IMR-90 (cell line): ENCODE results near the gene MARCHF2. TPM values are rescaled to one million over a fixed set of nuclear protein-coding genes. Genes with fewer than 3 reads are reported as not detected.

ENCODE experiments used
- ATAC-seq: fragments of 200-7000 bp; cut with Tn5 transposase; 2 replicates; pipeline ENCODE4 v1.9.1; 2020; ENCODE audit warnings: low read depth, mild to moderate bottlenecking, moderate library complexity
- BruUV-seq: library from RNA; stranded (reverse); fragments of 400-500 nt; replicated peaks from 2 replicates; lab custom pipeline; 2021; lab: Mats Ljungman, UMichigan
- CTCF ChIA-PET: fragments of 300-600 bp; formaldehyde crosslinking; extraction: SDS; loops from one replicate; lab custom pipeline; 2021; ENCODE audit warnings: antibody characterized with exemption; lab: Yijun Ruan, JAX
- POLR2A ChIA-PET: fragments of 300-600 bp; sonication (Branson Sonifier 250); formaldehyde crosslinking; loops from one replicate; lab custom pipeline; 2022; ENCODE audit warnings: antibody characterized with exemption; ENCODE audit not compliant: unreplicated experiment; lab: Charles Lee
- DNase-seq: peaks from one replicate; pipeline ENCODE4 v3.0.0; 2013
- H2AFZ ChIP-seq: replicated peaks from 2 replicates; pipeline ENCODE3; 2013; ENCODE audit warnings: low read length, mild to moderate bottlenecking; ENCODE audit not compliant: poor library complexity
- H2AK5ac ChIP-seq: 2 replicates; pipeline ENCODE4 v1.6.1; 2013; ENCODE audit warnings: low read depth, low read length, inconsistent platforms
- H2AK9ac ChIP-seq: replicated peaks from 2 replicates; pipeline ENCODE3; 2013; ENCODE audit warnings: mild to moderate bottlenecking, low read depth, low read length, moderate library complexity; ENCODE audit not compliant: poor library complexity
- H2BK120ac ChIP-seq: 2 replicates; pipeline ENCODE4 v1.6.1; 2013; ENCODE audit warnings: low read depth, low read length, inconsistent platforms
- H2BK15ac ChIP-seq: 3 replicates; pipeline ENCODE4 v1.6.1; 2013; ENCODE audit warnings: low read depth, low read length, inconsistent platforms
- H2BK20ac ChIP-seq: 2 replicates; pipeline ENCODE4 v1.6.1; 2013; ENCODE audit warnings: low read depth, mild to moderate bottlenecking, inconsistent platforms, low read length, moderate library complexity
- H2BK5ac ChIP-seq: 2 replicates; pipeline ENCODE4 v1.6.1; 2013; ENCODE audit warnings: mild to moderate bottlenecking, low read depth, low read length, inconsistent platforms; ENCODE audit not compliant: poor library complexity, severe bottlenecking
- H3K14ac ChIP-seq: replicated peaks from 2 replicates; pipeline ENCODE4 v1.6.1; 2013; ENCODE audit warnings: low read depth, low read length, inconsistent platforms
- H3K18ac ChIP-seq: 2 replicates; pipeline ENCODE4 v1.6.1; 2013; ENCODE audit warnings: low read depth, low read length, control low read depth
- H3K23ac ChIP-seq: 2 replicates; pipeline ENCODE4 v1.6.1; 2013; ENCODE audit warnings: low read depth, low read length, inconsistent platforms
- H3K27ac ChIP-seq: 2 replicates; pipeline ENCODE4 v1.5.1; 2013; ENCODE audit warnings: mild to moderate bottlenecking, control low read depth, low read length; ENCODE audit not compliant: insufficient read depth
- H3K27me3 ChIP-seq: 2 replicates; pipeline ENCODE4 v1.6.1; 2013; ENCODE audit warnings: low read length; ENCODE audit not compliant: control insufficient read depth, insufficient read depth
- H3K36me3 ChIP-seq: 2 replicates; pipeline ENCODE4 v1.6.1; 2013; ENCODE audit warnings: low read length, mixed read lengths; ENCODE audit not compliant: control insufficient read depth, insufficient read depth
- H3K4ac ChIP-seq: 2 replicates; pipeline ENCODE4 v1.6.1; 2013; ENCODE audit warnings: low read depth, low read length, inconsistent platforms
- H3K4me1 ChIP-seq: 2 replicates; pipeline ENCODE4 v1.6.1; 2013; ENCODE audit warnings: low read length, mixed read lengths; ENCODE audit not compliant: control insufficient read depth, insufficient read depth
- H3K4me2 ChIP-seq: 2 replicates; pipeline ENCODE4 v1.6.1; 2013; ENCODE audit warnings: low read depth, mild to moderate bottlenecking, control low read depth, low read length, moderate library complexity
- H3K4me3 ChIP-seq: 2 replicates; pipeline ENCODE4 v1.5.1; 2013; ENCODE audit warnings: low read depth, mild to moderate bottlenecking, control low read depth, low read length, moderate library complexity; ENCODE audit not compliant: insufficient read depth
- H3K56ac ChIP-seq: 2 replicates; pipeline ENCODE4 v1.6.1; 2013; ENCODE audit warnings: low read length, inconsistent platforms; ENCODE audit not compliant: insufficient read depth; ENCODE audit errors: extremely low read depth
- H3K79me1 ChIP-seq, 2 experiments: 2 replicates each; pipeline ENCODE4 v1.6.1; 2013; ENCODE audit warnings: low read length in 2 of 2, inconsistent platforms in 1 of 2, low read depth in 1 of 2
- H3K9ac ChIP-seq: 2 replicates; pipeline ENCODE4 v1.6.1; 2013; ENCODE audit warnings: low read depth, low read length, control low read depth
- H3K9me1 ChIP-seq: 2 replicates; pipeline ENCODE4 v1.6.1; 2013; ENCODE audit warnings: low read length, inconsistent platforms; ENCODE audit not compliant: insufficient read depth
- H3K9me3 ChIP-seq: 2 replicates; pipeline ENCODE4 v1.6.1; 2013; ENCODE audit warnings: low read length; ENCODE audit not compliant: control insufficient read depth, insufficient read depth
- H4K20me1 ChIP-seq: 2 replicates; pipeline ENCODE4 v1.6.1; 2013; ENCODE audit warnings: low read length, inconsistent platforms; ENCODE audit not compliant: insufficient read depth
- H4K5ac ChIP-seq: 2 replicates; pipeline ENCODE4 v1.6.1; 2013; ENCODE audit warnings: mild to moderate bottlenecking, low read depth, low read length, control low read depth
- H4K8ac ChIP-seq, 2 experiments: 2 replicates each; pipeline ENCODE4 v1.6.1; 2013; ENCODE audit warnings: low read depth in 2 of 2, low read length in 2 of 2, control low read depth in 1 of 2, inconsistent platforms in 1 of 2
- H4K91ac ChIP-seq: 2 replicates; pipeline ENCODE4 v1.6.1; 2013; ENCODE audit warnings: low read depth, low read length, inconsistent platforms; ENCODE audit not compliant: insufficient read depth
- BHLHE40 ChIP-seq: fragments of 150-350 bp; IDR thresholded peaks from 2 replicates; pipeline ENCODE4 v1.6.1; 2016; ENCODE audit warnings: mild to moderate bottlenecking, low read depth, low read length
- CEBPB ChIP-seq: IDR thresholded peaks from 2 replicates; pipeline ENCODE4 v1.6.1; 2012; ENCODE audit warnings: low read depth, low read length, improper control_type of control experiment
- ELK1 ChIP-seq: fragments of 150-350 bp; IDR thresholded peaks from 2 replicates; pipeline ENCODE4 v1.6.1; 2016; ENCODE audit warnings: low read depth, mild to moderate bottlenecking, low read length, moderate library complexity, borderline replicate concordance
- FOS ChIP-seq: fragments of 150-350 bp; IDR thresholded peaks from 2 replicates; pipeline ENCODE4 v1.6.1; 2016; ENCODE audit warnings: low read depth, low read length
- MAFK ChIP-seq: IDR thresholded peaks from 2 replicates; pipeline ENCODE4 v1.6.1; 2012; ENCODE audit warnings: low read depth, low read length, improper control_type of control experiment
- MAZ ChIP-seq: IDR thresholded peaks from 2 replicates; pipeline ENCODE4 v1.6.1; 2012; ENCODE audit warnings: low read depth, mild to moderate bottlenecking, low read length, improper control_type of control experiment, moderate library complexity, borderline replicate concordance
- MXI1 ChIP-seq: IDR thresholded peaks from 2 replicates; pipeline ENCODE4 v1.6.1; 2012; ENCODE audit warnings: low read depth, mild to moderate bottlenecking, low read length, moderate library complexity, borderline replicate concordance
- NFE2L2 ChIP-seq: fragments of 150-350 bp; IDR thresholded peaks from 2 replicates; pipeline ENCODE4 v1.6.1; 2016; ENCODE audit warnings: low read depth, mild to moderate bottlenecking, low read length
- POLR2A ChIP-seq: IDR thresholded peaks from 2 replicates; pipeline ENCODE4 v1.6.1; 2012; ENCODE audit warnings: mild to moderate bottlenecking, low read depth, low read length
- RAD21 ChIP-seq: IDR thresholded peaks from 2 replicates; pipeline ENCODE4 v1.6.1; 2012; ENCODE audit warnings: low read length, improper control_type of control experiment
- RCOR1 ChIP-seq: IDR thresholded peaks from 2 replicates; pipeline ENCODE4 v1.6.1; 2012; ENCODE audit warnings: mild to moderate bottlenecking, low read length, improper control_type of control experiment; ENCODE audit not compliant: insufficient replicate concordance
- RFX5 ChIP-seq: IDR thresholded peaks from 2 replicates; pipeline ENCODE4 v1.8.0; 2012; ENCODE audit warnings: low read depth, mild to moderate bottlenecking, low read length, moderate library complexity
- SMC3 ChIP-seq: fragments of 150-350 bp; IDR thresholded peaks from 2 replicates; pipeline ENCODE4 v1.6.1; 2016; ENCODE audit warnings: low read depth, mild to moderate bottlenecking, antibody characterized with exemption, low read length, moderate library complexity
- WGBS, 2 experiments: methylation state at CpG; one replicate each; pipeline versions ENCODE4 v1.1.5 to v1.1.7; 2013; ENCODE audit warnings: missing lambda C conversion rate in 2 of 2; ENCODE audit not compliant: insufficient read length in 1 of 2; ENCODE audit errors: extremely low coverage in 2 of 2; 5-methylcytosine and 5-hydroxymethylcytosine counted together
- dilution Hi-C: fragments of 300-500 bp; cut with HindIII; formaldehyde crosslinking; loops from one replicate; pipeline ENCODE4 v1.14.3; 2018; ENCODE audit warnings: low sequenced_read_pairs; ENCODE audit not compliant: unreplicated experiment
- in situ Hi-C: fragments of 300-500 bp; cut with MboI; formaldehyde crosslinking; loops from 3 replicates; pipeline ENCODE4 v1.14.3; 2019; ENCODE audit warnings: low sequenced_read_pairs, inconsistent platforms, mixed read lengths
- intact Hi-C: fragments of 100-400 bp; cut with micrococcal nuclease; formaldehyde crosslinking; loops from 2 replicates; pipeline ENCODE4 v1.10.0; 2022
- polyA plus RNA-seq, 3 experiments: library from polyadenylated mRNA; depleted of rRNA; stranded (reverse); fragments of >200 nt; gene quantifications; 2 replicates each; pipeline ENCODE4 v1.2.3, GENCODE V29; 2012; ENCODE audit warnings: low replicate concordance in 1 of 3
- total RNA-seq: library from RNA; depleted of rRNA; stranded (reverse); fragments of >200 nt; gene quantifications from 2 replicates; pipeline ENCODE4 v1.2.3, GENCODE V29; 2012
- TF ChIP-seq, protein P1 (sequence below): fragments of 150-350 bp; IDR thresholded peaks from 2 replicates; pipeline ENCODE4 v1.6.1; 2017; ENCODE audit warnings: mild to moderate bottlenecking, antibody characterized with exemption, low read length, low read depth
- TF ChIP-seq, protein P2 (sequence below): conservative IDR thresholded peaks from 2 replicates; pipeline ENCODE4 v1.5.1; 2012; ENCODE audit warnings: mild to moderate bottlenecking, low read depth, low read length, improper control_type of control experiment

Gene MARCHF2
- total and polyA plus RNA-seq, 2 of the 4 experiments (the other 2 are of a cell fraction), result 33.8 to 58.8 TPM

DNA sequence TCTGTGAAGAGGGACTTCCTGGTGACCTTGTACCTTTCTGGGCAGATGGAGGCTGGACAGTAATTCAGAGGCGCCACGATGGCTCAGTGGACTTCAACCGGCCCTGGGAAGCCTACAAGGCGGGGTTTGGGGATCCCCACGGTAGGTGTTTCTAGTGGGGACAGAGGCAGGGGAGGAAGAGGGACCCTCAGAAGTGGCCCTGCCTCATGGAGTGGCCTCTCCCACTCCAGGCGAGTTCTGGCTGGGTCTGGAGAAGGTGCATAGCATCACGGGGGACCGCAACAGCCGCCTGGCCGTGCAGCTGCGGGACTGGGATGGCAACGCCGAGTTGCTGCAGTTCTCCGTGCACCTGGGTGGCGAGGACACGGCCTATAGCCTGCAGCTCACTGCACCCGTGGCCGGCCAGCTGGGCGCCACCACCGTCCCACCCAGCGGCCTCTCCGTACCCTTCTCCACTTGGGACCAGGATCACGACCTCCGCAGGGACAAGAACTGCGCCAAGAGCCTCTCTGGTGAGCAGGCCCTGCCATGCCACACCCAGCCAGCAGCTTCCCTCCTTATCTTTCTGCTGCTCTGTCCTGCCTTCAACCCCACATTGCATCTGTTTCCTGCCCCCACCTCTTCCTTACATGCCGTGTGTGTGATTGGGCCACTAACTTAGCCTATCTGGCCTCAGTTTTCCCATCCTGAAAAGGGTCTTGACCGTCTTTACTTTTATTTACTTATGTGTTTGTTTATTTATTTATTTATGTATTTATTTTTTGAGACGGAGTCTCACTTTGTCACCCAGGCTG, 41.9 kb upstream of the MARCHF2 start:
- Histone ChIP-seq H3K14ac (no peak overlapping the region), H3K27me3 (no peaks in the 10 kb centered on the region), H3K9me3 (no peaks in the 10 kb centered on the region), H3K18ac (no peak overlapping the region), H2AK5ac (peak overlapping the region; percentile 16), H2AK9ac (no peak overlapping the region), H3K36me3 (peaks cover 25% of the 10 kb centered on the region), H4K20me1 (peaks cover 10% of the 10 kb centered on the region), H2AFZ (no peak overlapping the region), H2BK120ac (no peak overlapping the region), H3K56ac (no peak overlapping the region), H3K4me3 (no peak overlapping the region), H3K4me2 (no peak overlapping the region), H3K9me1 (peaks cover 16% of the 10 kb centered on the region), H2BK15ac (no peak overlapping the region), H4K5ac (no peak overlapping the region), H3K27ac (no peak overlapping the region), H4K91ac (0 out of 2 replicates have a peak overlapping the region, but pooled peaks have one; percentile 35), H3K4me1 (peaks cover 20% of the 10 kb centered on the region), H3K23ac (no peak overlapping the region), H2BK20ac (no peak overlapping the region), H3K4ac (0 out of 2 replicates have a peak overlapping the region, but pooled peaks have one; percentile 12), H2BK5ac (no peak overlapping the region), H4K8ac (no peak overlapping the region), H3K9ac (no peak overlapping the region), H3K79me1 (peaks cover 8 to 36% of the 10 kb centered on the region in 2 experiments; a peak in 3 of 4 replicates)
- WGBS, 2 experiments, result 89% methylated on average over 13 of the region's 28 CpGs; no CpG with 5 or more reads in 1 of the 2 experiments
- no peak for DNase-seq
- no TSS peak for BruUV-seq
- ATAC-seq, result no peak
- ChIA-PET CTCF (no interaction called here), POLR2A (no interaction called here)
- intact Hi-C loops, result no loop called here
- dilution Hi-C loops, result no loop called here
- in situ Hi-C loops, result no loop called here
- no peak for TF ChIP-seq SMC3
- TF ChIP-seq, protein P1, sequence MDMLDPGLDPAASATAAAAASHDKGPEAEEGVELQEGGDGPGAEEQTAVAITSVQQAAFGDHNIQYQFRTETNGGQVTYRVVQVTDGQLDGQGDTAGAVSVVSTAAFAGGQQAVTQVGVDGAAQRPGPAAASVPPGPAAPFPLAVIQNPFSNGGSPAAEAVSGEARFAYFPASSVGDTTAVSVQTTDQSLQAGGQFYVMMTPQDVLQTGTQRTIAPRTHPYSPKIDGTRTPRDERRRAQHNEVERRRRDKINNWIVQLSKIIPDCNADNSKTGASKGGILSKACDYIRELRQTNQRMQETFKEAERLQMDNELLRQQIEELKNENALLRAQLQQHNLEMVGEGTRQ, result no peak
- TF ChIP-seq RCOR1, result no peak
- TF ChIP-seq FOS, result no peak
- TF ChIP-seq NFE2L2, result no peak
- no peak for TF ChIP-seq BHLHE40
- TF ChIP-seq MAZ, result no peak
- TF ChIP-seq ELK1, result no peak
- TF ChIP-seq CEBPB, result no peak
- no peak for TF ChIP-seq RAD21
- TF ChIP-seq MAFK, result no peak
- no peak for TF ChIP-seq POLR2A
- TF ChIP-seq MXI1, result no peak
- TF ChIP-seq, protein P2, sequence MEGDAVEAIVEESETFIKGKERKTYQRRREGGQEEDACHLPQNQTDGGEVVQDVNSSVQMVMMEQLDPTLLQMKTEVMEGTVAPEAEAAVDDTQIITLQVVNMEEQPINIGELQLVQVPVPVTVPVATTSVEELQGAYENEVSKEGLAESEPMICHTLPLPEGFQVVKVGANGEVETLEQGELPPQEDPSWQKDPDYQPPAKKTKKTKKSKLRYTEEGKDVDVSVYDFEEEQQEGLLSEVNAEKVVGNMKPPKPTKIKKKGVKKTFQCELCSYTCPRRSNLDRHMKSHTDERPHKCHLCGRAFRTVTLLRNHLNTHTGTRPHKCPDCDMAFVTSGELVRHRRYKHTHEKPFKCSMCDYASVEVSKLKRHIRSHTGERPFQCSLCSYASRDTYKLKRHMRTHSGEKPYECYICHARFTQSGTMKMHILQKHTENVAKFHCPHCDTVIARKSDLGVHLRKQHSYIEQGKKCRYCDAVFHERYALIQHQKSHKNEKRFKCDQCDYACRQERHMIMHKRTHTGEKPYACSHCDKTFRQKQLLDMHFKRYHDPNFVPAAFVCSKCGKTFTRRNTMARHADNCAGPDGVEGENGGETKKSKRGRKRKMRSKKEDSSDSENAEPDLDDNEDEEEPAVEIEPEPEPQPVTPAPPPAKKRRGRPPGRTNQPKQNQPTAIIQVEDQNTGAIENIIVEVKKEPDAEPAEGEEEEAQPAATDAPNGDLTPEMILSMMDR, result no peak
- TF ChIP-seq RFX5, result no peak
